HepG2 (cell line): ENCODE results near the gene DOCK1. TPM values are rescaled to one million over a fixed set of nuclear protein-coding genes. Genes with fewer than 3 reads are reported as not detected.

Experiments
- ATAC-seq: fragments of 200-7000 bp; cut with Tn5 transposase; 3 replicates; pipeline ENCODE4 v1.9.1; 2020; ENCODE audit warnings: mild to moderate bottlenecking, moderate library complexity
- BruUV-seq: library from RNA; stranded (reverse); fragments of 400-500 nt; replicated peaks from 2 replicates; lab custom pipeline; 2021; lab: Mats Ljungman, UMichigan
- CTCF ChIA-PET: fragments of 300-600 bp; formaldehyde crosslinking; extraction: SDS; loops from one replicate; lab custom pipeline; 2021; ENCODE audit warnings: low total read pairs, inconsistent platforms, low intra/inter-chr PET ratio; lab: Yijun Ruan, JAX
- POLR2A ChIA-PET: fragments of 350-600 bp; sonication (Branson Sonifier 250); formaldehyde crosslinking; loops from one replicate; lab custom pipeline; 2020; ENCODE audit warnings: antibody characterized with exemption, inconsistent platforms; lab: Yijun Ruan, JAX
- DNase-seq: peaks from one replicate; pipeline ENCODE4 v3.0.0-alpha.2; 2015; ENCODE audit warnings: low spot score
- FAIRE-seq: peaks from 3 replicates; lab custom pipeline; 2011; peaks lifted over from hg19 to GRCh38; lab: Jason Lieb, UNC
- H2AFZ ChIP-seq: one replicate; pipeline ENCODE4 v1.6.1; 2011; ENCODE audit warnings: low read length, inconsistent platforms
- H3K27ac ChIP-seq: fragments of 300-600 bp; 3 replicates; pipeline ENCODE4 v1.8.0; 2011; ENCODE audit warnings: mixed run types, mild to moderate bottlenecking, mixed read lengths, low read length, inconsistent platforms; ENCODE audit not compliant: insufficient read depth; ENCODE audit errors: extremely low read length
- H3K27me3 ChIP-seq, 2 experiments: fragments of 200-600 bp in 1 of 2; 2 replicates in 1 of 2; 3 replicates in 1 of 2; pipeline versions ENCODE4 v1.6.0 to v1.8.0; 2011; ENCODE audit warnings: low read length in 2 of 2, mild to moderate bottlenecking in 2 of 2, moderate library complexity in 2 of 2, inconsistent platforms in 1 of 2; ENCODE audit not compliant: insufficient read depth in 2 of 2, control insufficient read depth in 1 of 2
- H3K36me3 ChIP-seq, 2 experiments: fragments of 200-600 bp in 1 of 2; replicated peaks in 1 of 2; 2 replicates in 1 of 2; 3 replicates in 1 of 2; pipeline versions ENCODE4 v1.5.1 to v1.8.0; 2011; ENCODE audit warnings: low read length in 2 of 2, inconsistent platforms in 1 of 2; ENCODE audit not compliant: insufficient read depth in 2 of 2, control insufficient read depth in 1 of 2
- H3K4me1 ChIP-seq: 2 replicates; pipeline ENCODE4 v1.5.1; 2012; ENCODE audit warnings: low read length, inconsistent platforms; ENCODE audit not compliant: insufficient read depth
- H3K4me2 ChIP-seq: 2 replicates; pipeline ENCODE4 v1.6.0; 2011; ENCODE audit warnings: low read depth, low read length, inconsistent platforms
- H3K4me3 ChIP-seq, 3 experiments: fragments of 200-600 bp in 1 of 3; sonication (generic), shearing (Covaris generic) in 1 of 3; replicated peaks in 1 of 3; 2 replicates each; pipeline ENCODE4 v1.5.1; 2011 to 2016; ENCODE audit warnings: low read length in 3 of 3, inconsistent platforms in 2 of 3, low read depth in 2 of 3, mild to moderate bottlenecking in 2 of 3, control low read depth in 1 of 3, mixed read lengths in 1 of 3; ENCODE audit not compliant: insufficient read depth in 1 of 3
- H3K79me2 ChIP-seq: one replicate; pipeline ENCODE4 v1.6.1; 2011; ENCODE audit warnings: low read length, inconsistent platforms; ENCODE audit not compliant: insufficient read depth
- H3K9ac ChIP-seq: 2 replicates; pipeline ENCODE4 v1.6.0; 2011; ENCODE audit warnings: mild to moderate bottlenecking, low read depth, low read length, inconsistent platforms; ENCODE audit not compliant: insufficient read depth
- H3K9me3 ChIP-seq: 2 replicates; pipeline ENCODE4 v1.5.1; 2012; ENCODE audit warnings: mild to moderate bottlenecking, low read length
- H4K20me1 ChIP-seq: 2 replicates; pipeline ENCODE4 v1.6.0; 2011; ENCODE audit warnings: inconsistent platforms, mild to moderate bottlenecking, low read length, moderate library complexity; ENCODE audit not compliant: insufficient read depth
- AFF4 ChIP-seq: sonication (generic); formaldehyde crosslinking; IDR thresholded peaks from 2 replicates; pipeline ENCODE4 v1.4.0; 2020; ENCODE audit warnings: missing genetic modification reagents
- AHR ChIP-seq: IDR thresholded peaks from 2 replicates; pipeline ENCODE4 v1.6.1; 2018; ENCODE audit warnings: missing genetic modification reagents, missing compliant biosample characterization
- GLMP ChIP-seq: sonication (generic); formaldehyde crosslinking; IDR thresholded peaks from 2 replicates; pipeline ENCODE4 v1.9.0; 2021; ENCODE audit warnings: missing genetic modification reagents, mild to moderate bottlenecking, borderline replicate concordance
- KDM2A ChIP-seq: sonication (generic); formaldehyde crosslinking; IDR thresholded peaks from 2 replicates; pipeline ENCODE4 v1.4.0; 2020; ENCODE audit warnings: low read depth, missing genetic modification reagents, borderline replicate concordance
- KDM6A ChIP-seq: IDR thresholded peaks from 2 replicates; pipeline ENCODE4 v1.6.1; 2016; ENCODE audit warnings: low read depth
- NBN ChIP-seq: fragments of 450-650 bp; conservative IDR thresholded peaks from 2 replicates; pipeline ENCODE4 v1.6.1; 2017
- NFKB2 ChIP-seq: sonication (generic); formaldehyde crosslinking; IDR thresholded peaks from 2 replicates; pipeline ENCODE4 v1.4.0; 2020; ENCODE audit warnings: missing genetic modification reagents, borderline replicate concordance
- NKX3-1 ChIP-seq: sonication (generic); formaldehyde crosslinking; IDR thresholded peaks from 2 replicates; pipeline ENCODE4 v1.5.0; 2020; ENCODE audit warnings: missing genetic modification reagents
- SP1 ChIP-seq, 2 experiments: fragments of 450-650 bp in 1 of 2; sonication (generic) in 1 of 2; formaldehyde crosslinking in 1 of 2; IDR thresholded peaks; 2 replicates each; pipeline versions ENCODE4 v1.4.0 to v1.6.1; 2016 to 2020; ENCODE audit warnings: missing genetic modification reagents in 1 of 2
- TFE3 ChIP-seq: IDR thresholded peaks from 2 replicates; pipeline ENCODE4 v1.6.1; 2016
- ZC3H4 ChIP-seq: sonication (generic); formaldehyde crosslinking; IDR thresholded peaks from 2 replicates; pipeline ENCODE4 v1.4.0; 2020; ENCODE audit warnings: missing genetic modification reagents, borderline replicate concordance
- ZFP36L2 ChIP-seq: sonication (generic); formaldehyde crosslinking; IDR thresholded peaks from 2 replicates; pipeline ENCODE4 v1.4.0; 2020; ENCODE audit warnings: missing genetic modification reagents
- ZHX2 ChIP-seq, 2 experiments: sonication (generic) in 1 of 2; formaldehyde crosslinking in 1 of 2; IDR thresholded peaks; 2 replicates each; pipeline versions ENCODE4 v1.6.1 to v1.9.0; 2014 to 2022; ENCODE audit warnings: antibody characterized with exemption in 1 of 2, borderline replicate concordance in 1 of 2, inconsistent platforms in 1 of 2, low read depth in 1 of 2, missing genetic modification reagents in 1 of 2
- WGBS: methylation state at CpG from one replicate; pipeline ENCODE4 v1.1.6; 2017; ENCODE audit warnings: low lambda C conversion rate; 5-methylcytosine and 5-hydroxymethylcytosine counted together
- in situ Hi-C: cut with HindIII; loops from 2 replicates; pipeline ENCODE4 v1.10.0; 2017; ENCODE audit warnings: low pct_unique_long_range_greater_than_20kb; ENCODE audit not compliant: extremely low pct_ligation_motif_present
- intact Hi-C: fragments of 100-400 bp; cut with micrococcal nuclease; formaldehyde crosslinking; loops from one replicate; pipeline ENCODE4 v1.10.0; 2022; ENCODE audit not compliant: unreplicated experiment
- polyA plus RNA-seq, 8 experiments: library from polyadenylated mRNA; depleted of rRNA in 3 of 8; stranded (reverse) in 7 of 8; unstranded in 1 of 8; fragments of >200 nt; fragmentation: Illumina TruSeq in 4 of 8; extraction: Trizol in 4 of 8; gene quantifications; 2 replicates each; pipeline versions ENCODE4 v1.2.1 to v1.2.3, GENCODE V29; 2011 to 2016; ENCODE audit warnings: low read depth in 4 of 8, missing spikeins in 1 of 8, mixed read lengths in 1 of 8; ENCODE audit not compliant: insufficient read depth in 1 of 8
- total RNA-seq, 5 experiments: library from RNA; depleted of rRNA; stranded (reverse); fragments of >200 nt; fragmentation: Illumina TruSeq; extraction: Trizol; gene quantifications; 2 replicates each; pipeline ENCODE4 v1.2.3, GENCODE V29; 2016; ENCODE audit warnings: low read depth in 1 of 5

DOCK1 gene
- total and polyA plus RNA-seq, 2 of the 13 experiments (the other 11 are each of a cell fraction or from before 2014, with no cell fraction given), result 8.3 to 25.5 TPM

GRCh38 chr10:127310430-127310829, 405.2 kb downstream of the DOCK1 start:
- CTCF ChIA-PET, result no interaction called here
- no peak overlapping the region for H3K4me3 ChIP-seq
- no peak for ATAC-seq
- no peaks in the 10 kb centered on the region for H3K36me3 ChIP-seq
- no peaks in the 10 kb centered on the region for H3K4me1 ChIP-seq
- WGBS, result 97% methylated on average over 8 of the region's 8 CpGs
- no peak overlapping the region for H2AFZ ChIP-seq
- H3K9me3 ChIP-seq, result no peaks in the 10 kb centered on the region
- H3K27ac ChIP-seq, result no peak overlapping the region
- H3K9ac ChIP-seq, result no peak overlapping the region
- intact Hi-C loops, result no loop called here
- H3K79me2 ChIP-seq, result no peaks in the 10 kb centered on the region
- no peak for DNase-seq
- no peak for FAIRE-seq
- no peaks in the 10 kb centered on the region for H3K27me3 ChIP-seq
- no TSS peak for BruUV-seq
- H3K4me2 ChIP-seq, result no peak overlapping the region
- no peaks in the 10 kb centered on the region for H4K20me1 ChIP-seq
- in situ Hi-C loops, result no loop called here
- POLR2A ChIA-PET, result no interaction called here
- TF ChIP-seq AFF4 (CRISPR knock-in tag) (no peak), TFE3 (no peak), ZFP36L2 (CRISPR knock-in tag) (no peak), SP1 (IDR thresholded peaks at IDR 0.05) (no peak), SP1 (CRISPR knock-in tag; IDR thresholded peaks at IDR 0.05) (no peak), KDM6A (CRISPR knock-in tag) (no peak), NFKB2 (CRISPR knock-in tag) (no peak), KDM2A (CRISPR knock-in tag) (no peak), GLMP (CRISPR knock-in tag) (no peak), AHR (CRISPR knock-in tag) (no peak), ZHX2 (IDR thresholded peaks at IDR 0.05; ENCODE audit: low read depth) (no peak), ZHX2 (CRISPR knock-in tag; IDR thresholded peaks at IDR 0.05; ENCODE audit: borderline replicate concordance) (no peak), NKX3-1 (CRISPR knock-in tag) (no peak), NBN (no peak), ZC3H4 (no peak)
